GM12873 (cell line): Measurements from ENCODE around the gene KLF6.

ENCODE experiments used
- CTCF ChIP-seq: IDR thresholded peaks from 2 replicates; pipeline ENCODE4 v1.5.1; 2012; ENCODE audit warnings: low read depth, mild to moderate bottlenecking, moderate library complexity, low read length, control low read depth; ENCODE audit not compliant: insufficient read depth; ENCODE audit errors: missing control alignments

Gene KLF6

GRCh38 chr10:3785851-3786271 is 852 bp upstream of the KLF6 start:
- TF ChIP-seq CTCF: no peak

- no peak for TF ChIP-seq CTCF
Measured at GRCh38 chr10:3785251-3785850, 342 bp upstream of the KLF6 start.

- TF ChIP-seq CTCF: no peak
Measured at GRCh38 chr10:3783682-3784432, 1.2 kb downstream of the KLF6 start.

- no peak for TF ChIP-seq CTCF
Measured at GRCh38 chr10:3783316-3783681, 1.7 kb downstream of the KLF6 start.

GRCh38 chr10:3782451-3783315 is 2.3 kb downstream of the KLF6 start:
- peak; percentile 18 for TF ChIP-seq CTCF

- no peak for TF ChIP-seq CTCF
Measured at GRCh38 chr10:3782146-3782450, 2.9 kb downstream of the KLF6 start.

- peak; percentile 66 for TF ChIP-seq CTCF
Measured at GRCh38 chr10:3781468-3782145, 3.4 kb downstream of the KLF6 start.
